ENCODE measurements around the gene ANKRD44. TPM values are rescaled to one million over a fixed set of nuclear protein-coding genes. Genes with fewer than 3 reads are reported as not detected.
"Not testable (repeated sequence)": the region's sequence is repeated elsewhere in the genome, so short reads cannot be mapped to it uniquely, and the experiment has no call there.

Gene ANKRD44
- total RNA-seq, 2 donors from 2014 or later = 21.2 to 24.5 TPM

- intact Hi-C loops (cut with DNase I) = no loop called here
- no peak for DNase-seq (ENCODE audit: low spot score)
Observed at GRCh38 chr2:197052356-197052755, 258.2 kb downstream of the ANKRD44 start.

GRCh38 chr2:197045115-197045514, 265.5 kb downstream of the ANKRD44 start:
- DNase-seq (ENCODE audit: low spot score) = no peak
- intact Hi-C loops (cut with DNase I) = no loop called here

- no peak for DNase-seq (ENCODE audit: low spot score)
- intact Hi-C loops (cut with DNase I) = no loop called here
Observed at GRCh38 chr2:197042739-197043196, 267.8 kb downstream of the ANKRD44 start.

GRCh38 chr2:197037863-197038398, 272.6 kb downstream of the ANKRD44 start:
- no peak for DNase-seq (ENCODE audit: low spot score)
- intact Hi-C loops (cut with DNase I) = loop anchor here in 1 of 2 donors (2.0 kb wide), 1 partner anchor 37 kb away; no protein-coding TSS in a partner anchor

- intact Hi-C loops (cut with DNase I) = no loop called here
- DNase-seq (ENCODE audit: low spot score) = no peak
Observed at GRCh38 chr2:197035002-197035401, 275.6 kb downstream of the ANKRD44 start.

- intact Hi-C loops (cut with DNase I) = no loop called here
- DNase-seq (ENCODE audit: low spot score) = no peak
Observed at GRCh38 chr2:197034292-197034691, 276.3 kb downstream of the ANKRD44 start.

GRCh38 chr2:197033222-197033621, 277.4 kb downstream of the ANKRD44 start:
- intact Hi-C loops (cut with DNase I) = no loop called here

GRCh38 chr2:197031803-197032202, 278.8 kb downstream of the ANKRD44 start:
- DNase-seq (ENCODE audit: low spot score) = no peak
- intact Hi-C loops (cut with DNase I) = no loop called here

More at GRCh38 chr2:197033222-197033621, 277.4 kb downstream of the ANKRD44 start:
- DNase-seq (ENCODE audit: low spot score) = no peak

GRCh38 chr2:197030090-197030489, 280.5 kb downstream of the ANKRD44 start:
- intact Hi-C loops (cut with DNase I) = no loop called here
- no peak for DNase-seq (ENCODE audit: low spot score)

- DNase-seq (ENCODE audit: low spot score) = no peak
- intact Hi-C loops (cut with DNase I) = no loop called here
Observed at GRCh38 chr2:197028633-197029032, 281.9 kb downstream of the ANKRD44 start.

GRCh38 chr2:197028230-197028629, 282.4 kb downstream of the ANKRD44 start:
- intact Hi-C loops (cut with DNase I) = no loop called here
- no peak for DNase-seq (ENCODE audit: low spot score)

GRCh38 chr2:197024206-197024605, 286.4 kb downstream of the ANKRD44 start:
- intact Hi-C loops (cut with DNase I) = no loop called here
- no peak for DNase-seq (ENCODE audit: low spot score)

- DNase-seq (ENCODE audit: low spot score); intact Hi-C loops (cut with DNase I): not testable (repeated sequence)
Observed at GRCh38 chr2:197020921-197021320, 289.7 kb downstream of the ANKRD44 start.

- intact Hi-C loops (cut with DNase I) = loop anchor here (5.0 kb wide), 1 partner anchor 364 kb away; no protein-coding TSS in a partner anchor
- no peak for DNase-seq (ENCODE audit: low spot score)
Observed at GRCh38 chr2:197013098-197013497, 297.5 kb downstream of the ANKRD44 start.

GRCh38 chr2:197011801-197012641, 298.6 kb downstream of the ANKRD44 start:
- DNase-seq (ENCODE audit: low spot score) = no peak
- intact Hi-C loops (cut with DNase I) = loop anchor here (5.0 kb wide), 1 partner anchor 365 kb away; no protein-coding TSS in a partner anchor

- intact Hi-C loops (cut with DNase I) = loop anchor here (5.0 kb wide), 1 partner anchor 366 kb away; no protein-coding TSS in a partner anchor
- DNase-seq (ENCODE audit: low spot score) = no peak
Observed at GRCh38 chr2:197011021-197011417, 299.6 kb downstream of the ANKRD44 start.

- DNase-seq (ENCODE audit: low spot score) = no peak
- intact Hi-C loops (cut with DNase I) = loop anchor here (5.0 kb wide), 1 partner anchor 367 kb away; no protein-coding TSS in a partner anchor
Observed at GRCh38 chr2:197010200-197011020, 300.2 kb downstream of the ANKRD44 start.

GRCh38 chr2:197008741-197009341, 301.7 kb downstream of the ANKRD44 start:
- DNase-seq (ENCODE audit: low spot score); intact Hi-C loops (cut with DNase I): not testable (repeated sequence)

All from posterior vena cava (tissue), 2 donors.